SKM-1 (cell line): ENCODE data around the gene DHPS.
"Not testable (repeated sequence)": the region's sequence is repeated elsewhere in the genome, so short reads cannot be mapped to it uniquely, and the experiment has no call there.

Source experiments
- DNase-seq: peaks from one replicate; lab custom pipeline; 2025; ENCODE audit not compliant: unreplicated experiment; lab: John Stamatoyannopoulos, UW

The DHPS gene

DNA sequence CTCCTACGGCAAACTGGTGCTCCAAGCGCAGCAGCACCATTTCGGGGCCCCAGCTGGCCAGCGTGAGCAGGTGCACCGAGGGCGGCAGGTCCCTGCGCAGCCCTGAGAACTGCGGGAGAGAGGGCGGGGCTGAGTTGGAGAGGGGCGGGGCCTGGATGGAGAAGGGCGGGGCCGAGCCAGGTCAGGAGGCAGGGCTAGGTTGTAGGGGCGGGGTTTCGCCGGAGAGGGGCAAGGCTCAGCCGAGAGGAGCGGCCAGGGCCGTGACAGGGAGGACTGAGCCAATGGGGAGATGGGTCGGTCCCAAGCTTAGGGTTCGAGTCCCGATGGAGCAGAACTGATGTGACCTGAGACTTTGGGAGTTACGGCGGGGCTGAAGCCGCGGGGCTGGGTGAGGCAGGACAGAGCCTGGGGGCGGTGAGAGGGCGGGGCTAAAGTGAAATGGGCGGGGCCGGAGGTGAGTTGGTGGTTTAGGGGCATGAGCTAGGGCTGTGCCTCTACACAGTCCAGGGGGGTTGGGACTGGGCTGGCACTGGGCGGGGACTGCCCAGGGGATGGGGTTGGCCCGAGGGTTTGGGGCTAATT lies 34.1 kb downstream of the DHPS start:
- no peak for DNase-seq

DNA sequence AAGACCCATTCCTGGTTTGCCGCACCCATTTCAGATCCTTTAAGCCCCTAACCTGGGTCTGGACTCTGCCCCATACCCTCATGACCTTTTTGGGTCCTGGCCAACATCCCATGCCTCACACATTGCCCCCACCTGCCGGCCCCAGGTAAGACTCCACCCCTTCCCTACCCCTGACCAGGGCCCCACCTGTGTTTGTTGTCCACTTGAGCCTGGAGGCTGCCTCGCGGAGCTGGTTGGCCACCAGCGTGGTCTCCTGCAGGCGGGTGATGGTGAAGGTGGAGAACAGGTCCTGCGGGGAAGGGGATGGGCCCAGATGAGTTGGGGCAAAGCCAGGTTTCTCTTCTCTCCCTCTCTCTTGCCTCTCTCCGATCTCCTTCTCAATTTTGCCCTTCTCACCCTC lies 34.6 kb downstream of the DHPS start:
- DNase-seq: no peak

DNA sequence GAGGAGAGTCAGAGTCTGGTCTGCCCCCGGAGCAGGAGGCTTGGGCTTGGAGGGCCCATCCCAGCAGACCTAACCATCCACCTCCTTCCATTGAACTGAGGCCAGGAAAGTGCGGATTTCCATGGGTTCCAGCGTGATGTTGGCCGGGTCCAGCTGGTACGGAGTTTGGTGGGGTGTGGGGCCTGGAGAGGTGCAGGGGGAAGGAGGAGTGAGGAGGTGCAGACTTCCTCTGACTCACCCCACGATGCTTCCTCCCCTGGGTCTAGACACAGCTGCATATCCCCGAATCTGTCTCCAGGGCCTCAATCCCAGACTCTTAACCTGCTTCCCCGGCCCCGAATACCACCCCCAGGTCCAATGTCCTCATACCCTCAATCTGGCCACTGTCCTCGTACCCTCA lies 35.1 kb downstream of the DHPS start:
- DNase-seq: no peak

DNA sequence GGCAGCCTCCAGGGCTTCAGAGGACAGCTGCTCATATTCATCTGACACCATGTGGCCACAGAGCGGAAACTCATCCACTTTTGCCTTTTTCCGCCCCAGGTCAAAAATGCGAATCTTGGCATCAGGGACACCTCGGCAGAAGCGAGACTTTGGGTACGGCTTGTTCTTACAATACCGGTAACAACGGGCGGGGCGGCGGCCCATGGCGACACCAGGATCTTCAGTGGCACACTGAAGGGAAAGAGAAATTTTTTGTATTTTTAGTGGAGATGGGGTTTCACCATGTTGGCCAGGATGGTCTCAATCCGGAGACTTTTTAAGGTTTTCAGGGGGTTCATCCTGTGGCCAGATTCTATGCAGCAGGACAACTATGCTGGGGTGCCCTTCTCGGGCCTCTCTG lies 38.0 kb downstream of the DHPS start:
- not testable (repeated sequence) for DNase-seq

DNA sequence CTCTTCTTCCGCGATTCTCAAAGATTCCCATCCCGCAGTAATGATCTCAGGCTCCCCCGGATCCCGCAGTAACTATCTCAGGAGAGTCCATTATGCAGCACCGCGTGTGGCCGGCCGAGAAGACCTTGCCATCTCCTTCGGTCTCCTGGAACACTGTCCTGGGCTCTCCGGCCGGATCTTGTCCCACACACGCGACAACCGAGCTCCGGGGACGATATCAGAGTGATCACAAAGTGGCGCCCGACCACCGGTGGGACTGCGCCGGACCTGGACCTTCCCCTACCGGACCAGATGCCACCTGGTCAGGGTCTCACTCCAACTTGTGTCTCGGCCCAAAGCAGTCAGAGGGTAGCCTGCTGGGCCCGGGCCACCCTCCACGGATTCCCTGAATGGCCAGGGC lies 39.2 kb downstream of the DHPS start:
- DNase-seq: no peak

DNA sequence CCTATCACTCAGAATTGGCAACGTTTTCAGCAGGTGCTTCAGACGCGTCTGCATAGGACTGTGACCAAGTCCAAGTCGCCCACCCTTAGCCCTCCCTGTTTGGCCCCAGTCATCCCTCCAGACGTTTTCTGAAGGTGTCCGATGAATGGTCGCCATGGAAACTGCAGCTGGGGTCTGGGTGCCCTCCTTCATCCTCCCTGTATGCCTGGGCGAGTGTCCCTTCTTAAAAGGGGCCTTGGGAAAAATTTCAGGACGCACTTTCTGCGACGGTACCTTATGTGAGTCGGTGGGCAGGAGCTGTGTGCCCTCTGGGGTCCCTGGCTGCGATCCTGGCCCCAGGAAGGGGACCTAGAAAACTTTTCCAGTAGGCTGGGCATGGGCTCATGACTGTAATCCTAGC lies 40.2 kb downstream of the DHPS start:
- DNase-seq: no peak

DNA sequence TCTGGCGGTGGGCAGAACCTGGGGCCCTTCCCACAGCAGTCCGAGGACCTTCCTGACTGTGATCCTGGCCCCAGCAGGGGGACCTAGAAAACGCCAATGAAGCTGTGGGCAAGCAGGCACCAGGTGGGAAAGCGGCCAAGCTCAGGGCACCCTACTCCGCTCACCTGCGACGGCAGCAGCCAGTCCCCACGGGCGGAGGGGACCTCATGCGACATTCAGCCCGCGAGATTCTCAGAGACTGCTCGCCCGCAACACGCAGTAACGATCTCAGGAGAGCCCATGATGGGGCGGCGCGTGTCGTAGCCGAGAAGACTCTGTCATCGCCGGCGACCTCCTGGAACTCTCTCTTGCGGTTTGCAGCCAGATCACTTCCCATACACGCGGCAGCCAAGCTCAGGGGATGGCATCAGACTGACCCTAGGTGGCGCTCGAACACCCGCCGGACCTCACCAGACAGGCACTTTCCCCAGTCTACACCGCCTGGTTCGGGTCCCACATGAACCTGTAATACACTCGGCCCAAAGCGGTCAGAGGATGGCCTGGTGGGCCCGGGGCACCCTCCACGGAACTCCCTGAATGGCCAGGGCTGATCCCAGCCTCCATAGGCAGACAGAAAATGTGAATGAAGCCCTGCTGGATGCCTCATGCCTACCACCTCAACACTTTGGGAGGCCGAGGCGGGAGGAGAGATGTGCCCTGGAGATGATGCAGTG lies 41.6 kb downstream of the DHPS start:
- peak; percentile 74 for DNase-seq

DNA sequence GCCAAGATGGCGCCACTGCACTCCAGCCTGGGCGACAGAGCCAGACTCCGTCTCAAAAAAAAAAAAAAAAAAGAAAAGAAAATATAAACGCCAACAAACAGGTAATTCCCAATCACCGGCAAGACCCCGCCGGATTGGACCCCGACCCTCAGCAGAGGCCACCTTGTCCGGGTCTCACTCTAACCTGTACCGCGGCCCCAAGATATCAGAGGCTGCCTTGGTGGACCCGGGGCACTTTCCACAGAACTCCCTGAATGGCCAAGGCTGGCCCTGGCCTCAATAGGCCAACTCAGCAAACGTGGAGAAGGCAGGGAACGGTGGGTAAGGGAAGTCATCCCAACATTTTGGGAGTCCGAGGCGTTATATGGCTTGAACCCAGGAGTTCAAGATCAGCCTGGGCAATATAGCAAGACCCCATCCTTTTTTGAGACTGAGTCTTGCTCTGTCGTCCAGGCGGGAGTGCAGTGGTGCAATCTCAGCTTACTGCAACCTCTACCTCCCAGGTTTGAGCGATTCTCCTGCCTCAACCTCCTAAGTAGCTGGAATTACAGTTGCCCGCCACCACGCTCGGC lies 43.0 kb downstream of the DHPS start:
- no peak for DNase-seq

DNA sequence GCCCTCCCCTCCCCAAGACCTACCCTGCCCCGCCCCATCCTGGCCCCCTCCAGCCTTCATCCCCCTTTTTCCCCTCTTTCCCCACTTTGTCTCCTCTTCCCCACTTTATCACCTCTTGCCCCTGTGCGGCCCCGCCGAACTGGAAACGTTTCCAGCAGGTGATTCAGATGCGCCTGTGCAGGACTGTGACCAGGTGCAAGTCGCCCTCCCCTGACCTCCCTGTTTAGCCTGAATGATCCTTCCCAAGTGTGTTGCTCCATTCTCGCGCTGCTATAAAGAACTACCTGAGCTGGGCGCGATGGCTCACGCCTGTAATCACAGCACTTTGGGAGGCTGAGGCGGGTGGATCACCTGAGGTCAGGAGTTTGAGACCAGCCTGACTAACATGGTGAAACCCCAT lies 45.0 kb downstream of the DHPS start:
- no peak for DNase-seq

DNA sequence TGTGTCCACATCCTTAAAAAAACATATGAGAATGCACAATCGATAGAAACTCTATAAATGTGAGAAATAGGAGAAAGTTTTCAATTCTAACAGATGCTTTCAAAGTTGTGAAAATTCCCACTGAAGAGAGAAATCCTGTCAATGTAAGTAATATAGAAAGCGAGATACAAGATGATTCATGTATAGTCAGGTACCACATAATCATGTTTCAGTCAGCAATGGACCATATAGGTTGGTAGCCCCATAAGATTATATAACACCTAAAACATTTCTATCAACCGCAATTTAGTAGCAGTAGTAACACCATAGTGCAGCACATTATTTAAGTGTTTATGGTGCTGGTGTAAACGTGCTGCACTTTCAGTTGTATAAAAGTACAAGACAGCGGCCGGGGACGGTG lies 52.5 kb downstream of the DHPS start:
- DNase-seq: no peak

DNA sequence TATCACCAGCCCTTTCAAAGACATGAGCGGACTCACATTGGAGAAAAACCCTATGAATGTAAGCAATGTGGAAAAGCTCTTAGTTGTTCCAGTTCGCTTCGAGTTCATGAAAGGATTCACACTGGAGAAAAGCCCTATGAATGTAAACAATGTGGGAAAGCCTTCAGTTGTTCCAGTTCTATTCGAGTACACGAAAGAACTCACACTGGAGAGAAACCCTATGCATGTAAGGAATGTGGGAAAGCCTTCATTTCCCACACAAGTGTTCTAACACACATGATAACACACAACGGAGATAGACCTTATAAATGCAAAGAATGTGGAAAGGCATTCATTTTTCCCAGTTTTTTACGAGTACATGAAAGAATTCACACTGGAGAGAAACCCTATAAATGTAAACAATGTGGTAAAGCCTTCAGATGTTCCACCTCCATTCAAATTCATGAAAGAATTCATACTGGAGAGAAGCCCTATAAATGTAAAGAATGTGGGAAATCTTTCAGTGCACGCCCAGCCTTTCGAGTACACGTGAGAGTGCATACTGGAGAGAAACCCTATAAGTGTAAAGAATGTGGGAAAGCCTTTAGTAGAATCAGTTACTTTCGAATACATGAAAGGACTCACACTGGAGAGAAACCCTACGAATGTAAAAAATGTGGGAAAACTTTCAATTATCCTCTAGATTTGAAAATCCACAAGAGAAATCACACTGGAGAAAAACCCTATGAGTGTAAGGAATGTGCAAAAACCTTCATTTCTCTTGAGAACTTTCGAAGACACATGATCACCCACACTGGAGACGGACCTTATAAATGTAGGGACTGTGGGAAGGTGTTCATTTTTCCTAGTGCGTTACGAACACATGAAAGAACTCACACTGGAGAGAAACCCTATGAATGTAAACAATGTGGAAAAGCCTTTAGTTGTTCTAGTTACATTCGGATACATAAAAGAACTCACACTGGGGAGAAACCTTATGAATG lies 53.3 kb downstream of the DHPS start:
- no peak for DNase-seq

DNA sequence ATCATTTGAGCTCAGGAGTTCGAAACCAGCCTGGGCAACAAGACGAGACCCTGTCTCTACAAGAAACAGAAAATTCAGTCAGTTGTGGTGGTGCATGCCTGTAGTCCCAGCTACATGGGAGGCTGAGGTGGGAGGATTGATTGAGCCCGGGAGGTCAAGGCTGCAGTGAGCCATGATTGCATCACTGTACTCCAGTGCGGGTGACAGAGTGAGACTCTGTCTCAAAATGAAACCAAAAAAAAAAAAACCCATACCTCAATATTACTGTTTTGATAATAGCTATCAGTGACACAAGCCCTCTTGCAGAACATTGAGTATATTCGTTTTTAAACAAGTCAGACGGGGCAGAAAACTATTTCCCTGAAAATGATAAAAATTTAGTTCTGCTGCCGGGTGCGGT lies 54.7 kb downstream of the DHPS start:
- DNase-seq: no peak
